ENCODE data around the gene TTC39B. TPM values are rescaled to one million over a fixed set of nuclear protein-coding genes. Genes with fewer than 3 reads are reported as not detected.

The TTC39B gene
- total and polyA plus RNA-seq, 2 experiments from 2014 or later, result 1.3 to 4.1 TPM

GRCh38 chr9:15191378-15191777, 115.6 kb downstream of the TTC39B start:
- DNase-seq (ENCODE audit: low read depth in 1 of 2, low spot score in 1 of 2), result no peak
- H3K9me3 ChIP-seq (ENCODE audit: low read depth), result no peaks in the 10 kb centered on the region
- no peak overlapping the region for H3K4me3 ChIP-seq
- peaks cover 4% of the 10 kb centered on the region for H3K4me1 ChIP-seq (ENCODE audit: low read depth)
- H3K27ac ChIP-seq, result no peak overlapping the region
- no peak for TF ChIP-seq CTCF (IDR thresholded peaks at IDR 0.05; ENCODE audit: low read depth, low read length)
- H3K27me3 ChIP-seq, result no peaks in the 10 kb centered on the region
- no peaks in the 10 kb centered on the region for H3K36me3 ChIP-seq

- no peak overlapping the region for H3K4me3 ChIP-seq
- peaks cover 4% of the 10 kb centered on the region for H3K4me1 ChIP-seq (ENCODE audit: low read depth)
- H3K27me3 ChIP-seq, result no peaks in the 10 kb centered on the region
- H3K36me3 ChIP-seq, result no peaks in the 10 kb centered on the region
- H3K9me3 ChIP-seq (ENCODE audit: low read depth), result no peaks in the 10 kb centered on the region
- no peak for TF ChIP-seq CTCF (IDR thresholded peaks at IDR 0.05; ENCODE audit: low read depth, low read length)
- DNase-seq (ENCODE audit: low read depth in 1 of 2, low spot score in 1 of 2), result no peak
- no peak overlapping the region for H3K27ac ChIP-seq
Measured at GRCh38 chr9:15189481-15189880, 117.5 kb downstream of the TTC39B start.

- H3K27ac ChIP-seq, result peak overlapping the region; percentile 6
- no peaks in the 10 kb centered on the region for H3K36me3 ChIP-seq
- TF ChIP-seq CTCF (IDR thresholded peaks at IDR 0.05; ENCODE audit: low read depth, low read length), result no peak
- H3K9me3 ChIP-seq (ENCODE audit: low read depth), result no peaks in the 10 kb centered on the region
- peaks cover 4% of the 10 kb centered on the region for H3K4me1 ChIP-seq (ENCODE audit: low read depth)
- DNase-seq (ENCODE audit: low read depth in 1 of 2, low spot score in 1 of 2), result peak in 1 of 2 donors; percentile 2
- H3K4me3 ChIP-seq, result no peak overlapping the region
- H3K27me3 ChIP-seq, result no peaks in the 10 kb centered on the region
Measured at GRCh38 chr9:15187589-15187988, 119.4 kb downstream of the TTC39B start.

- H3K27me3 ChIP-seq, result no peaks in the 10 kb centered on the region
- TF ChIP-seq CTCF (IDR thresholded peaks at IDR 0.05; ENCODE audit: low read depth, low read length), result no peak
- no peak for DNase-seq (ENCODE audit: low read depth in 1 of 2, low spot score in 1 of 2)
- H3K27ac ChIP-seq, result no peak overlapping the region
- no peaks in the 10 kb centered on the region for H3K36me3 ChIP-seq
- no peaks in the 10 kb centered on the region for H3K9me3 ChIP-seq (ENCODE audit: low read depth)
- peaks cover 8% of the 10 kb centered on the region for H3K4me1 ChIP-seq (ENCODE audit: low read depth)
- no peak overlapping the region for H3K4me3 ChIP-seq
Measured at GRCh38 chr9:15182730-15183129, 124.3 kb downstream of the TTC39B start.

- no peak overlapping the region for H3K4me3 ChIP-seq
- H3K9me3 ChIP-seq (ENCODE audit: low read depth), result no peaks in the 10 kb centered on the region
- no peak overlapping the region for H3K27ac ChIP-seq
- H3K36me3 ChIP-seq, result no peaks in the 10 kb centered on the region
- no peak for TF ChIP-seq CTCF (IDR thresholded peaks at IDR 0.05; ENCODE audit: low read depth, low read length)
- H3K4me1 ChIP-seq (ENCODE audit: low read depth), result peaks cover 6% of the 10 kb centered on the region
- H3K27me3 ChIP-seq, result no peaks in the 10 kb centered on the region
- DNase-seq (ENCODE audit: low read depth in 1 of 2, low spot score in 1 of 2), result no peak
Measured at GRCh38 chr9:15182101-15182551, 124.9 kb downstream of the TTC39B start.

GRCh38 chr9:15180124-15180523, 126.9 kb downstream of the TTC39B start:
- Histone ChIP-seq H3K4me1 (ENCODE audit: low read depth) (peaks cover 6% of the 10 kb centered on the region), H3K27ac (no peak overlapping the region), H3K4me3 (no peak overlapping the region), H3K9me3 (ENCODE audit: low read depth) (no peaks in the 10 kb centered on the region), H3K27me3 (no peaks in the 10 kb centered on the region), H3K36me3 (no peaks in the 10 kb centered on the region)
- DNase-seq (ENCODE audit: low read depth in 1 of 2, low spot score in 1 of 2), result no peak
- no peak for TF ChIP-seq CTCF (IDR thresholded peaks at IDR 0.05; ENCODE audit: low read depth, low read length)
